Measurements from ENCODE around the gene KIF7.

GRCh38 chr15:89611317-89611716, 44.0 kb downstream of the KIF7 start:
- TF ChIP-seq CTCF (IDR thresholded peaks at IDR 0.05; ENCODE audit: borderline replicate concordance, extremely low read depth, low read length, poor library complexity, severe bottlenecking) (no peak), EZH2 (IDR thresholded peaks at IDR 0.05; ENCODE audit: borderline replicate concordance, low read depth, low read length, severe bottlenecking) (no peak)

Measured in DND-41 (cell line).